Fibroblast of lung (primary cell): ENCODE results near the gene NES.

Experiments used
- CTCF ChIP-seq, 2 donors: IDR thresholded peaks in 1 of 2; conservative IDR thresholded peaks in 1 of 2; 1 replicate in 1 of 2; 2 replicates in 1 of 2; pipeline ENCODE4 v1.5.1; 2011 to 2012; ENCODE audit warnings: low read length in 2 of 2, control low read depth in 1 of 2, inconsistent platforms in 1 of 2, low read depth in 1 of 2, mild to moderate bottlenecking in 1 of 2
- EZH2 ChIP-seq: IDR thresholded peaks from 2 replicates; pipeline ENCODE4 v1.5.1; 2012; ENCODE audit warnings: low read length, control low read depth, mild to moderate bottlenecking; ENCODE audit errors: missing control alignments

- TF ChIP-seq CTCF (conservative IDR thresholded peaks at IDR 0.05 in 1 of 2, IDR thresholded peaks at IDR 0.05 in 1 of 2; ENCODE audit: low read depth in 1 of 2, low read length in 2 of 2) (no peak), EZH2 (no peak)
These were observed 17.6 kb downstream of the NES start for GRCh38 chr1:156659661-156659987.
